Measurements from ENCODE around the gene ZNF747. TPM values are rescaled to one million over a fixed set of nuclear protein-coding genes. Genes with fewer than 3 reads are reported as not detected.

Gene ZNF747
- 9.5 and 11.7 TPM in 2 replicates for total RNA-seq

GRCh38 chr16:30534368-30535105 lies at the start of gene ZNF747:
Gene ZNF747, minus strand, starts transcription at chr16:30534858. Its CDS starts 179 bp downstream, at chr16:30534679.

GRCh38 chr16:30571445-30572322 lies 37.0 kb upstream of the ZNF747 start, which contains the start of gene ZNF688:
Gene ZNF688, minus strand, starts transcription at chr16:30571714. Its CDS starts 85 bp downstream, at chr16:30571629.

GRCh38 chr16:30557957-30558788 lies 23.5 kb upstream of the ZNF747 start, which contains the start of gene ZNF764:
Gene ZNF764, minus strand, starts transcription at chr16:30558374. Its CDS starts 192 bp downstream, at chr16:30558182.

GRCh38 chr16:30526137-30526822 lies 8.4 kb downstream of the ZNF747 start, which contains the start of gene ZNF768:
Gene ZNF768, minus strand, starts transcription at chr16:30526566. Its CDS starts 153 bp downstream, at chr16:30526413.

Small RNA genes lying within 50 kb of the gene (small RNA-seq; reads per million reads assigned to genes)
- not detected for gene MIR4518
- gene RNU7-61P: not detected

Other genes with a start within 250 kb of the ZNF747 start
- gene CD2BP2, start 179.6 kb downstream of the ZNF747 start, total RNA-seq: 40.5 and 43.7 TPM in 2 replicates
- gene TBC1D10B, start 164.4 kb downstream of the ZNF747 start, total RNA-seq: 45.6 and 48.0 TPM in 2 replicates
- gene MYL11, start 160.1 kb downstream of the ZNF747 start, total RNA-seq: not detected in 2 replicates
- not detected in 2 replicates for gene SEPTIN1, start 152.3 kb downstream of the ZNF747 start, total RNA-seq
- 18.9 and 30.4 TPM in 2 replicates for gene ZNF48, start 139.4 kb downstream of the ZNF747 start, total RNA-seq
- gene ZNF771, start 127.3 kb downstream of the ZNF747 start, total RNA-seq: 9.3 and 14.7 TPM in 2 replicates
- 39.8 and 51.2 TPM in 2 replicates for gene DCTPP1, start 104.8 kb downstream of the ZNF747 start, total RNA-seq
- 10.8 and 12.1 TPM in 2 replicates for gene SEPHS2, start 89.0 kb downstream of the ZNF747 start, total RNA-seq
- not detected in 2 replicates for gene ITGAL, start 62.1 kb downstream of the ZNF747 start, total RNA-seq
- 25.3 and 32.0 TPM in 2 replicates for gene ZNF768, start 8.3 kb downstream of the ZNF747 start, total RNA-seq
- gene ZNF764, start 23.5 kb upstream of the ZNF747 start, total RNA-seq: 10.5 and 10.6 TPM in 2 replicates
- gene ZNF688, start 36.9 kb upstream of the ZNF747 start, total RNA-seq: 5.2 and 6.2 TPM in 2 replicates
- 12.7 and 13.0 TPM in 2 replicates for gene ZNF785, start 50.8 kb upstream of the ZNF747 start, total RNA-seq
- gene ZNF689, start 75.5 kb upstream of the ZNF747 start, total RNA-seq: 7.2 and 7.9 TPM in 2 replicates
- gene PRR14, start 116.1 kb upstream of the ZNF747 start, total RNA-seq: 11.4 and 15.7 TPM in 2 replicates
- 31.4 and 40.1 TPM in 2 replicates for gene FBRS, start 123.6 kb upstream of the ZNF747 start, total RNA-seq
- 30.4 and 31.7 TPM in 2 replicates for gene SRCAP, start 164.3 kb upstream of the ZNF747 start, total RNA-seq
- gene PHKG2, start 213.6 kb upstream of the ZNF747 start, total RNA-seq: 20.9 and 25.4 TPM in 2 replicates
- 2.0 and 3.5 TPM in 2 replicates for gene CFAP119, start 227.2 kb upstream of the ZNF747 start, total RNA-seq
- gene RNF40, start 227.5 kb upstream of the ZNF747 start, total RNA-seq: 89.9 and 94.1 TPM in 2 replicates